DOHH2 (cell line): ENCODE results near the gene TAF1B.

ENCODE experiments used
- H3F3A ChIP-seq: fragments of 200-600 bp; sonication (generic), shearing (Covaris generic); 2 replicates; pipeline ENCODE4 v1.6.0; 2016; ENCODE audit warnings: antibody characterized with exemption, mild to moderate bottlenecking; ENCODE audit not compliant: control insufficient read depth, insufficient read depth
- H3K27ac ChIP-seq: fragments of 200-600 bp; sonication (generic); 2 replicates; pipeline ENCODE4 v1.5.1; 2014; ENCODE audit warnings: low read depth, mild to moderate bottlenecking, low read length, moderate library complexity
- H3K27me3 ChIP-seq: fragments of 200-600 bp; sonication (generic); 2 replicates; pipeline ENCODE4 v1.6.1; 2014; ENCODE audit warnings: mild to moderate bottlenecking, low read length, mixed read lengths; ENCODE audit not compliant: control insufficient read depth
- H3K36me3 ChIP-seq: fragments of 200-600 bp; sonication (generic); 2 replicates; pipeline ENCODE4 v1.6.1; 2014; ENCODE audit warnings: mild to moderate bottlenecking, low read length, moderate library complexity, mixed read lengths; ENCODE audit not compliant: control insufficient read depth
- H3K4me1 ChIP-seq: fragments of 200-600 bp; sonication (generic); 2 replicates; pipeline ENCODE4 v1.6.1; 2014; ENCODE audit warnings: mild to moderate bottlenecking, low read length, mixed read lengths; ENCODE audit not compliant: control insufficient read depth
- H3K4me2 ChIP-seq: fragments of 200-600 bp; sonication (generic); 2 replicates; pipeline ENCODE4 v1.6.0; 2014; ENCODE audit warnings: mild to moderate bottlenecking, low read length, moderate library complexity
- H3K4me3 ChIP-seq: fragments of 200-600 bp; sonication (generic); 2 replicates; pipeline ENCODE4 v1.5.1; 2014; ENCODE audit warnings: mild to moderate bottlenecking, low read length, mixed read lengths
- H3K79me2 ChIP-seq: fragments of 200-600 bp; sonication (generic); 2 replicates; pipeline ENCODE4 v1.6.1; 2014; ENCODE audit warnings: mild to moderate bottlenecking, low read length, mixed read lengths; ENCODE audit not compliant: control insufficient read depth
- H3K9me2 ChIP-seq: fragments of 200-600 bp; sonication (generic); replicated peaks from 2 replicates; pipeline ENCODE4 v1.6.1; 2014; ENCODE audit warnings: mild to moderate bottlenecking, low read length, mixed read lengths; ENCODE audit not compliant: control insufficient read depth
- H3K9me3 ChIP-seq: fragments of 200-600 bp; sonication (generic); 2 replicates; pipeline ENCODE4 v1.6.1; 2014; ENCODE audit warnings: antibody characterized with exemption, low read length, mixed read lengths; ENCODE audit not compliant: control insufficient read depth, insufficient read depth
- H4K20me1 ChIP-seq: fragments of 200-600 bp; sonication (generic); 2 replicates; pipeline ENCODE4 v1.6.0; 2014; ENCODE audit warnings: low read depth, mild to moderate bottlenecking, antibody characterized with exemption, low read length, moderate library complexity; ENCODE audit not compliant: control insufficient read depth, insufficient read depth
- CTCF ChIP-seq: fragments of 200-600 bp; sonication (generic); IDR thresholded peaks from one replicate; pipeline ENCODE4 v1.5.1; 2014; ENCODE audit warnings: antibody characterized with exemption, mild to moderate bottlenecking, low read depth, low read length; ENCODE audit not compliant: poor library complexity, severe bottlenecking
- EZH2phosphoT487 ChIP-seq: fragments of 200-600 bp; sonication (generic); IDR thresholded peaks from 2 replicates; pipeline ENCODE4 v1.6.1; 2017; ENCODE audit warnings: borderline replicate concordance, mild to moderate bottlenecking, antibody characterized with exemption, low read length, moderate library complexity, mixed read lengths

TAF1B gene

GRCh38 chr2:9843229-9844035, at the start of gene TAF1B:
TAF1B (plus strand) TSS chr2:9843474; CDS start chr2:9843542, 68 bp downstream.
- Histone ChIP-seq H3K27ac (peak within 1 kb of the TSS; percentile 87), H3K4me1 (peaks cover 39% of the 10 kb centered on the region), H3K79me2 (peaks cover 36% of the 10 kb centered on the region), H3K9me2 (no peaks in the 10 kb centered on the region), H3K36me3 (peaks cover 37% of the 10 kb centered on the region), H4K20me1 (no peaks in the 10 kb centered on the region), H3F3A (peaks cover 6% of the 10 kb centered on the region; the same call in 1 of the 2 replicates), H3K4me2 (peak within 1 kb of the TSS; percentile 75), H3K27me3 (no peaks in the 10 kb centered on the region), H3K9me3 (no peaks in the 10 kb centered on the region), H3K4me3 (peak within 1 kb of the TSS; percentile 88)
- TF ChIP-seq EZH2phosphoT487: no peak
- TF ChIP-seq CTCF: peak; percentile 44

- Histone ChIP-seq H3K9me3 (no peaks in the 10 kb centered on the region), H3K36me3 (no peaks in the 10 kb centered on the region), H3K4me1 (peaks cover 27% of the 10 kb centered on the region), H3K4me2 (peak overlapping the region; percentile 56), H4K20me1 (no peaks in the 10 kb centered on the region), H3K27ac (peak overlapping the region; percentile 29; the same call in 1 of the 2 replicates), H3K27me3 (no peaks in the 10 kb centered on the region), H3F3A (no peaks in the 10 kb centered on the region), H3K79me2 (no peaks in the 10 kb centered on the region), H3K4me3 (peak overlapping the region; percentile 3; the same call in 1 of the 2 replicates), H3K9me2 (no peaks in the 10 kb centered on the region)
- no peak for TF ChIP-seq CTCF
- no peak for TF ChIP-seq EZH2phosphoT487
Measured at GRCh38 chr2:9793918-9794717, 49.2 kb upstream of the TAF1B start.

GRCh38 chr2:9795071-9795470, 48.2 kb upstream of the TAF1B start:
- peaks cover 36% of the 10 kb centered on the region for H3K4me1 ChIP-seq
- H3K79me2 ChIP-seq: no peaks in the 10 kb centered on the region
- H4K20me1 ChIP-seq: no peaks in the 10 kb centered on the region
- no peak overlapping the region for H3K4me3 ChIP-seq
- H3K9me2 ChIP-seq: no peaks in the 10 kb centered on the region
- no peak overlapping the region for H3K4me2 ChIP-seq
- H3K27me3 ChIP-seq: no peaks in the 10 kb centered on the region
- H3K9me3 ChIP-seq: no peaks in the 10 kb centered on the region
- H3K27ac ChIP-seq: no peak overlapping the region
- H3K36me3 ChIP-seq: no peaks in the 10 kb centered on the region
- H3F3A ChIP-seq: no peaks in the 10 kb centered on the region
- no peak for TF ChIP-seq CTCF
- no peak for TF ChIP-seq EZH2phosphoT487
